ENCODE results near the gene KCNIP4.

DNA sequence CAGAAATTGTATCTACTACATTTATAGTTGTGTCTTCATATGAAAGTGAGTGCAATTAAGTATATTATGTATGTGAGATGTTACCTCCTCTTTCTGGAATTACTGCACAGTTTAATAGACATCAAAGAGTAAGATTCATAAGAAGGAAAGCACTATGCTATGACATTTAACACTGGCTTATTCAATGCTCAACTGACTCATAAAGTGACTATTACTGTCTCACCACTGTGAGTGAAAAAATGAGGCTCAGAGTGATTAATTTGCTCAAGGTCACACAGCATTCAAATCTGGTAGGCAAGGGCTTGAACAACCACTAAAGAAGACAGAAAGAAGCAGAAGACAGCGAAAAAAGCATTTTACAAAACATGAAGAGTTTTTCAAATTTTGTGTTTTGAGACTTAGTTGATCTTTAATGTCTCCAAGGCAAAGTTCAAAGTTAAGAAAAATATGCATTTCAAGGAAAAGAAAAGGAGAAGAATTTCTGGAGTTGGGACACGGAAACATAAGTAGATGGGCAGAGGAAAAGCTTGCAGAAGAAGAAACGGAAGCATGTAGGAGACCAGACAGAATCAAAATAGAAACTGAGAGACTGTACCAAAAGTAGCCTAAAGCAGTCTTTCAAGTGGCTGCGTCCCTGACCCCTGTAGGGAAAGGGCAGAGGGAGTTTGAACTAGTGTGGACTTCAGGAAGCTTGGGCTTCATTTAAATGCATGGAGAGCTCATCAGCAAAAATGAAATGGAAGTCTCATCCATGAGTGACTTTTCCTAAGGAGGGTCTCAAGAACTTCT, 66.3 kb downstream of the KCNIP4 start:
- TF ChIP-seq, protein P1, sequence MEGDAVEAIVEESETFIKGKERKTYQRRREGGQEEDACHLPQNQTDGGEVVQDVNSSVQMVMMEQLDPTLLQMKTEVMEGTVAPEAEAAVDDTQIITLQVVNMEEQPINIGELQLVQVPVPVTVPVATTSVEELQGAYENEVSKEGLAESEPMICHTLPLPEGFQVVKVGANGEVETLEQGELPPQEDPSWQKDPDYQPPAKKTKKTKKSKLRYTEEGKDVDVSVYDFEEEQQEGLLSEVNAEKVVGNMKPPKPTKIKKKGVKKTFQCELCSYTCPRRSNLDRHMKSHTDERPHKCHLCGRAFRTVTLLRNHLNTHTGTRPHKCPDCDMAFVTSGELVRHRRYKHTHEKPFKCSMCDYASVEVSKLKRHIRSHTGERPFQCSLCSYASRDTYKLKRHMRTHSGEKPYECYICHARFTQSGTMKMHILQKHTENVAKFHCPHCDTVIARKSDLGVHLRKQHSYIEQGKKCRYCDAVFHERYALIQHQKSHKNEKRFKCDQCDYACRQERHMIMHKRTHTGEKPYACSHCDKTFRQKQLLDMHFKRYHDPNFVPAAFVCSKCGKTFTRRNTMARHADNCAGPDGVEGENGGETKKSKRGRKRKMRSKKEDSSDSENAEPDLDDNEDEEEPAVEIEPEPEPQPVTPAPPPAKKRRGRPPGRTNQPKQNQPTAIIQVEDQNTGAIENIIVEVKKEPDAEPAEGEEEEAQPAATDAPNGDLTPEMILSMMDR (IDR thresholded peaks at IDR 0.05 in 8 of 11, conservative IDR thresholded peaks at IDR 0.05 in 3 of 11): no peak
- TF ChIP-seq POLR2A (IDR thresholded peaks at IDR 0.05): no peak
